ENCODE measurements around the gene MFSD6.

DNA sequence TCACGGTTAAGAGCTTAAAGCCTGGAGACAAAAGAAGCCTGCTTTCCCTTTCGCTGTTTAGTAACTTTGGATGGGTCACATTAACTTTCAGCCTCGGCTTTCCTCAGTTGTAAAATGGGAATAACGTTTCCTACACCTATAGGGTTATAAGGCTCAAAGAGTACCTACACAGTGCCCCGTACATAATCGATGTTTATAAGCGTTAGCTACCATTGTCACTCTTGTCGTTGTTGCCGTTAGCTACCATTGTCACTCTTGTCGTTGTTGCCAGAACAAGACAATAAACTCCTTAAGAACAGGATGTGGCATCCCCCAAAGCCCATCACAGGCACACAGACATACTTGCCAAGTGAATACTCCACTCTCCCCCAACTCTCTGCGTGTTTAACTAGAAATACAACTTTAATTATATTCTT is 901 bp upstream of the MFSD6 start:
- TF ChIP-seq, protein P1, sequence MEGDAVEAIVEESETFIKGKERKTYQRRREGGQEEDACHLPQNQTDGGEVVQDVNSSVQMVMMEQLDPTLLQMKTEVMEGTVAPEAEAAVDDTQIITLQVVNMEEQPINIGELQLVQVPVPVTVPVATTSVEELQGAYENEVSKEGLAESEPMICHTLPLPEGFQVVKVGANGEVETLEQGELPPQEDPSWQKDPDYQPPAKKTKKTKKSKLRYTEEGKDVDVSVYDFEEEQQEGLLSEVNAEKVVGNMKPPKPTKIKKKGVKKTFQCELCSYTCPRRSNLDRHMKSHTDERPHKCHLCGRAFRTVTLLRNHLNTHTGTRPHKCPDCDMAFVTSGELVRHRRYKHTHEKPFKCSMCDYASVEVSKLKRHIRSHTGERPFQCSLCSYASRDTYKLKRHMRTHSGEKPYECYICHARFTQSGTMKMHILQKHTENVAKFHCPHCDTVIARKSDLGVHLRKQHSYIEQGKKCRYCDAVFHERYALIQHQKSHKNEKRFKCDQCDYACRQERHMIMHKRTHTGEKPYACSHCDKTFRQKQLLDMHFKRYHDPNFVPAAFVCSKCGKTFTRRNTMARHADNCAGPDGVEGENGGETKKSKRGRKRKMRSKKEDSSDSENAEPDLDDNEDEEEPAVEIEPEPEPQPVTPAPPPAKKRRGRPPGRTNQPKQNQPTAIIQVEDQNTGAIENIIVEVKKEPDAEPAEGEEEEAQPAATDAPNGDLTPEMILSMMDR (IDR thresholded peaks at IDR 0.05): no peak
- no peak for TF ChIP-seq POLR2A (IDR thresholded peaks at IDR 0.05)
